IgD-negative memory B cell (primary cell): Measurements from ENCODE around the gene GTF2I. TPM values are rescaled to one million over a fixed set of nuclear protein-coding genes. Genes with fewer than 3 reads are reported as not detected.
"Not testable (repeated sequence)": the region's sequence is repeated elsewhere in the genome, so short reads cannot be mapped to it uniquely, and the experiment has no call there.

ENCODE experiments used
- H3K27ac Mint-ChIP-seq, 3 donors: one replicate each; pipeline ENCODE4 v1.8.0; 2020 to 2022; ENCODE audit warnings: mild to moderate bottlenecking in 3 of 3, mixed read lengths in 3 of 3, moderate library complexity in 1 of 3
- H3K27me3 Mint-ChIP-seq: one replicate; pipeline ENCODE4 v1.8.0; 2021; ENCODE audit warnings: mixed read lengths
- H3K36me3 Mint-ChIP-seq: one replicate; pipeline ENCODE4 v1.8.0; 2020; ENCODE audit warnings: mild to moderate bottlenecking, mixed read lengths
- H3K4me1 Mint-ChIP-seq, 3 donors: one replicate each; pipeline ENCODE4 v1.8.0; 2020 to 2022; ENCODE audit warnings: mixed read lengths in 3 of 3, mild to moderate bottlenecking in 1 of 3
- H3K4me3 Mint-ChIP-seq, 4 donors: one replicate each; pipeline ENCODE4 v1.8.0; 2020 to 2022; ENCODE audit warnings: mild to moderate bottlenecking in 4 of 4, mixed read lengths in 4 of 4, moderate library complexity in 3 of 4
- H3K9me3 Mint-ChIP-seq, 3 donors: one replicate each; pipeline ENCODE4 v1.8.0; 2020 to 2021; ENCODE audit warnings: mixed read lengths in 3 of 3, mild to moderate bottlenecking in 1 of 3
- polyA plus RNA-seq: library from polyadenylated mRNA; unstranded; fragments of 300-500 nt; fragmentation: Illumina TruSeq; gene quantifications from one replicate; pipeline ENCODE4 v1.2.3, GENCODE V29; 2021

Gene GTF2I
- 81.5 TPM for polyA plus RNA-seq

DNA sequence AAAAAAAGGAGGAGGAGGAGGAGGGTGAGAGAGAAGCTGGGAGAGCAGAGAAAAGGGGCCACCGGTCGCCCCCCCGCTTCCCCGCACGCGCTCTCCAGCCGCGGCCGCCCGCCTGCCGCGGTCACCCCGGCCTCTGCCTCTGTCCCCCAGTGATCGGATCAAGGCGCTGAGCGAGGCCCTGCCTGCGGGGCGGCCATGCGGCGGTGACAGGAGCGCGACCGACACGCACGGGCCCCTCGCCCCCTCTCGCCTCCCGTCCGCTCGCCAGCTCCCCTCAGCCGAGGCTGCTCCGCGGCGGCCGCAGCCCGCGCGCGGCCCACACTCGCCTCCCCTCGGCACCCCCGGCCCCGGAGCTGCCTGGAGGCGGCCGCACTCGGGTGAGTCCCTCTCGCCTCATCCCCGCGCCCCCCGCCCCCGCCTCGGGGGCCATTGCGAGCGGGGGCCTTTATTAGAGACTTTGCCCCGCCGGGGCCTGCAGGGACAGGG, at the start of gene GTF2I:
Gene GTF2I, plus strand, starts transcription at position 27 of the 486 bp plus-strand sequence. CDS start 31,411 bp downstream, outside the sequence.
- Mint-ChIP-seq H3K27ac (peak within 1 kb of the TSS; percentile 94 to 100 (median 96)), H3K9me3 (no peaks in the 10 kb centered on the region), H3K4me1 (peaks cover 32 to 43% (median 40%) of the 10 kb centered on the region in 3 donors), H3K4me3 (peak within 1 kb of the TSS; percentile 91 to 99 (median 98)), H3K27me3 (no peaks in the 10 kb centered on the region), H3K36me3 (peaks cover 2% of the 10 kb centered on the region)

DNA sequence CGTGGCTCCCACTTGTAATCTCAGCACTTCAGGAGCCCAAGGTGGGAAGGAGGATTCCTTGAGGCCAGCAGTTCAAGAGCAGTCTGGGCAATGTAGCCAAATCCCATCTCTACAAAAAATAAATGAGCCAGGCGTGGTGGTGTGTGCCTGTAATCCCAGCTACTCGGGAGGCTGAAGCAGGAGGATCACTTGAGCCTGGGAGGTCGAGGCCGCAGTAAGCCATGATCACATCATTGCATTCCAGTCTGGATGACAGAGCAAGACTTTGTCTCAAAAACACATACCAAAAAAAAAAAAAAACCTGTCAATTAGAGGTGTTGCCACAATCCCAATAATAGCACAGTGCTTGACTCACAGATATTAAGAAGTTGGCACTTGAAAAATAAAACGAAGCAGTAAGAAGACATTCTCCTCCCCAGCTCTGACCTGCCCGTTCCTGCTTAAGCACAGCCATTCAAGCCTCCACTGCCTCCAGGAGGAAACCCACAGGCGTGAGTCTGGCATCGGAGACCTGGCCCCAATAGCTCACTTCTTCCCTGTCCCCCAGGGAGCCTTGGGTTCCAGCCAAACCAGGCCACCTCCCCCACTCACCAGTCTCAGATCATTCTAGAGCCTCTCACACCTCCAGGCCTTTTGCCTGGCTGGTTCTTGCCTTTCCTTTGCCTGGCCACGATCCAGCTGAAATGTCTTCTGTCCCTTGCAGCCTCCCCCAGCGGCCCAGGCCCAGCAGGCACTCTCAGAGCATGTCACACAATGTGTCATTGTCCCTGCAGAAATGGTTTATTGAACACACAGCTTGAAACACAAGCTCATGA, 45.3 kb upstream of the GTF2I start:
- H3K27ac Mint-ChIP-seq, result peak overlapping the region in 1 of 3 donors; percentile 60
- peaks cover 9 to 11% (median 9%) of the 10 kb centered on the region in 3 donors for H3K4me1 Mint-ChIP-seq
- peaks cover 5% of the 10 kb centered on the region for H3K27me3 Mint-ChIP-seq
- H3K9me3 Mint-ChIP-seq, result no peaks in the 10 kb centered on the region
- H3K4me3 Mint-ChIP-seq, result peak overlapping the region in 1 of 4 donors; percentile 60
- no peaks in the 10 kb centered on the region for H3K36me3 Mint-ChIP-seq

DNA sequence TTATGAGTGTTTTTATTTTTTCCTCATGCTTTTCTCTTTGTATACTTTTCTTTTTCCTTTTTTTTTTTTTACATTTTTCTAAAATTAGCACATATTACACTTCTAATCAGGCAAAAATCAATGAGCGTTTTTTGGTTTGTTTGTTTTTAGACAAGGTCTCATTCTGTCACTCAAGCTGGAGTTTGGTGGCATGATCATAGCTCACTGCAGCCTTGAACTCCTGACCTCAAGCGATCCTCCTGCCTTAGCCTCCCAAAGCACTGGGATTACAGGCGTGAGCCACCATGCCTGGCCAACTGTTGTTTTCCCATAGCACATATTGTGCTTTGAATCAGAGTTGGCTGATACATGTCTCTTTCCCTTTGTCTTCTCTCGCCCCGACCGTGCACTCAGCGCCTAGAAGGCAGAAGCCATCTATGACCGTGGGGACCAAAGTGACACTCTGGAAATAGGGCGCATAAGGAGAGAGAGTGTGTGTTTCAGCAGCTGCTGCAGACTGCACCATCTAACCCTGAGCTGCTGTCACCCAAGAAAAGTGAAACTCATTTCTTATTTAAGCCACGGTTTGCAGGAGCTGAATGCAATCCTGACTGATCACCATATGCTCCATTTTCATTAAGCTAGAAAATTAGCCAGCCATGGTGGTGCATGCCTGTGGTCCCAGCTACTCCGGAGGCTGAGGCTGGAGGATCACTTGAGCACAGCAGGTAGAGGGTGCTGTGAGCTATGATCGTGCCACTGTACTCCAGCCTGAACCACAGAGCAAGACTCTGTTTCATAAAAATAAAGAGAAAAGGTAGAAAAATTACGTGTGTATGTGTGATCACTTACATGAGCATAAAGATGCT, 41.4 kb upstream of the GTF2I start:
- Mint-ChIP-seq H3K9me3 (no peaks in the 10 kb centered on the region), H3K4me3 (peak overlapping the region in 1 of 4 donors; percentile 67), H3K36me3 (no peaks in the 10 kb centered on the region), H3K4me1 (peaks cover 13 to 16% (median 16%) of the 10 kb centered on the region in 3 donors), H3K27ac (no peak overlapping the region), H3K27me3 (no peaks in the 10 kb centered on the region)

DNA sequence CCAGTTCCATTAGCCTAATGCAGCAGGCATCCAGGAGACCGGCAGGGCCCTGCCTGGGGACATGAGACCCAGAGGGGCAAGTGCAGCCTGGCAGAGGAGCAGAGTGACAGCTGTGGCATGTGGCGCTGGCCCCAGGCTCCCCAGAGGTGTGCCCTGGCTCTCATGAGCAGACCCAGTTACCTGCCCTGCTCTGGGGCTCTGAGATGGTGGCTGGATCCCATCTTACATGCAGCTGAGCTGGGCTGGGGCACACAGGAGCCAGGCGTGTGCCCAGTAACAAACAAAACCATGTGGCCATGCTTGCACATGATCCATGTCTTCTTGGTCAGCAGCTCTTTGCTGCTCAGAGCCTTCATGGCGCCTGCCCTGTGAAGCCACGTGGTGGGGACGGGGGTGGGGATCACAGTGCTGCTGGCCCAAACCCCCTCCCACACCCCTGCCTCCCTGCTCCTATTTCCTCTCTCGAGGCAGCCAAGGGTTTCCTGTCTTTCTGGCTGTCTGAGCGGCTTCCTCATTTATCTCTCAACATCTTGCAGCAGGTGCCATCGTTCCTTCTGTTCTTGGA, 40.3 kb upstream of the GTF2I start:
- no peaks in the 10 kb centered on the region for H3K27me3 Mint-ChIP-seq
- H3K9me3 Mint-ChIP-seq, result no peaks in the 10 kb centered on the region
- peak overlapping the region in 2 of 3 donors; percentile 8 to 74 for H3K27ac Mint-ChIP-seq
- no peaks in the 10 kb centered on the region for H3K36me3 Mint-ChIP-seq
- H3K4me1 Mint-ChIP-seq, result peaks cover 13 to 16% (median 16%) of the 10 kb centered on the region in 3 donors
- peak overlapping the region in 3 of 4 donors; percentile 42 to 84 (median 79) for H3K4me3 Mint-ChIP-seq

GRCh38 chr7:74619235-74619860, 38.2 kb upstream of the GTF2I start:
- H3K9me3 Mint-ChIP-seq, result no peaks in the 10 kb centered on the region
- H3K27ac Mint-ChIP-seq, result no peak overlapping the region
- H3K4me3 Mint-ChIP-seq, result no peak overlapping the region
- H3K4me1 Mint-ChIP-seq, result peaks cover 13 to 16% (median 15%) of the 10 kb centered on the region in 3 donors
- no peaks in the 10 kb centered on the region for H3K27me3 Mint-ChIP-seq
- H3K36me3 Mint-ChIP-seq, result no peaks in the 10 kb centered on the region

DNA sequence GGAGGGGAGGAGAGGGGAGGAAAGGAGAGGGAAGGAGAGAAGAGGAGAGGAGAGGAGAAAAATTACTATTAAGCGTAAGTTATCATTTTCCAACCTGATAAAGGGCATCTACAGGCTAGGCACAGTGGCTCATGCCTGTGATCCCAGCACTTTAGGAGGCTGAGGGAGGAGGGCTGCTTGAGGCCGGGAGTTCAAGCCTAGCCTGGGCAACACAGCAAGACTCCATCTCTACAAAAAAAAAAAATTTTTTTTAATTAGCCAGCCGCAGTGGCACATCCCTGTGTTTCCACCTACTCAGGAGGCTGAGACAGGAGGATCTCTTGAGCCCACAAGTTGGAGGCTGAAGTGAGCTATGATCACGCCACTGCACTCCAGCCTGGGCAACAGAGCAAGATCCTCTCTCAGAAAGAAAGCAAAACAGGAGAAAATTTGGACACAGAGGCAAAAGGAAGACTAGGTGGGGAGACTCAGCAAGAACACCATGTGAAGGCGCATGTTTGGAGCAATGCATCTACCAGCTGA, 35.2 kb upstream of the GTF2I start:
- Mint-ChIP-seq H3K27me3 (no peaks in the 10 kb centered on the region), H3K4me1 (peaks cover 5 to 10% (median 9%) of the 10 kb centered on the region in 3 donors), H3K9me3 (no peaks in the 10 kb centered on the region), H3K27ac (no peak overlapping the region), H3K36me3 (no peaks in the 10 kb centered on the region), H3K4me3 (peak overlapping the region in 1 of 4 donors; percentile 75)

DNA sequence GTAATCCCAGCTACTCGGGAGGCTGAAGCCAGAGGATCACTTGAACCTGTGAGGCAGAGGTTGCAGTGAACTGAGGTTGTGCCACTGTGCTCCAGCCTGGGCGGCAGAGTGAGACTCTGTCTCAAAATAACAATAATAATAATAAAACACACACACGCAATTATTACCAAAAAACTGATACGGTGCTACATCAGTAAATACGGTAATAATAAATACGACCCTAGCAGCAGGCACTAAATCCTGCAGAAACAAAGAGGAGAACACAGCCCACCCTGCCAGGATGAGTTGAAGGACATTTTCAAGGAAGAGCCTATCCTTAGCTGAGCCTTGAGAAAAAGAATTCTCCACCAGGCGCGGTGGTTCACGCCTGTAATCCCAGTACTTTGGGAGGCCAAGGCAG, 34.4 kb upstream of the GTF2I start:
- peaks cover 0 to 4% (median 3%) of the 10 kb centered on the region in 3 donors for H3K4me1 Mint-ChIP-seq
- H3K9me3 Mint-ChIP-seq, result no peaks in the 10 kb centered on the region
- H3K36me3 Mint-ChIP-seq, result no peaks in the 10 kb centered on the region
- no peak overlapping the region for H3K4me3 Mint-ChIP-seq
- no peak overlapping the region for H3K27ac Mint-ChIP-seq
- H3K27me3 Mint-ChIP-seq, result no peaks in the 10 kb centered on the region

- Mint-ChIP-seq H3K4me1 (peaks cover 0 to 4% (median 3%) of the 10 kb centered on the region in 3 donors), H3K27me3 (no peaks in the 10 kb centered on the region), H3K9me3 (no peaks in the 10 kb centered on the region), H3K36me3 (no peaks in the 10 kb centered on the region), H3K4me3 (no peak overlapping the region), H3K27ac (no peak overlapping the region)
Measured at GRCh38 chr7:74625446-74625845, 32.1 kb upstream of the GTF2I start.

- Mint-ChIP-seq H3K9me3 (no peaks in the 10 kb centered on the region), H3K27ac (no peak overlapping the region), H3K27me3 (no peaks in the 10 kb centered on the region), H3K4me1 (peaks cover 0 to 4% (median 3%) of the 10 kb centered on the region in 3 donors), H3K36me3 (no peaks in the 10 kb centered on the region), H3K4me3 (no peak overlapping the region)
Measured at GRCh38 chr7:74627661-74628411, 29.7 kb upstream of the GTF2I start.

GRCh38 chr7:74632505-74632904, 25.0 kb upstream of the GTF2I start:
- Mint-ChIP-seq H3K9me3 (no peaks in the 10 kb centered on the region), H3K4me1 (no peaks in the 10 kb centered on the region), H3K27ac (no peak overlapping the region), H3K36me3 (no peaks in the 10 kb centered on the region), H3K27me3 (no peaks in the 10 kb centered on the region), H3K4me3 (no peak overlapping the region)

GRCh38 chr7:74633451-74633921, 24.0 kb upstream of the GTF2I start:
- H3K4me1 Mint-ChIP-seq, result no peaks in the 10 kb centered on the region
- H3K27ac Mint-ChIP-seq, result no peak overlapping the region
- H3K9me3 Mint-ChIP-seq, result no peaks in the 10 kb centered on the region
- H3K36me3 Mint-ChIP-seq, result no peaks in the 10 kb centered on the region
- H3K4me3 Mint-ChIP-seq, result no peak overlapping the region
- no peaks in the 10 kb centered on the region for H3K27me3 Mint-ChIP-seq

- Mint-ChIP-seq H3K4me1 (peaks cover 0 to 3% (median 0%) of the 10 kb centered on the region in 3 donors), H3K36me3 (no peaks in the 10 kb centered on the region), H3K27me3 (no peaks in the 10 kb centered on the region), H3K9me3 (no peaks in the 10 kb centered on the region), H3K27ac (no peak overlapping the region), H3K4me3 (no peak overlapping the region)
Measured at GRCh38 chr7:74637745-74638144, 19.8 kb upstream of the GTF2I start.

DNA sequence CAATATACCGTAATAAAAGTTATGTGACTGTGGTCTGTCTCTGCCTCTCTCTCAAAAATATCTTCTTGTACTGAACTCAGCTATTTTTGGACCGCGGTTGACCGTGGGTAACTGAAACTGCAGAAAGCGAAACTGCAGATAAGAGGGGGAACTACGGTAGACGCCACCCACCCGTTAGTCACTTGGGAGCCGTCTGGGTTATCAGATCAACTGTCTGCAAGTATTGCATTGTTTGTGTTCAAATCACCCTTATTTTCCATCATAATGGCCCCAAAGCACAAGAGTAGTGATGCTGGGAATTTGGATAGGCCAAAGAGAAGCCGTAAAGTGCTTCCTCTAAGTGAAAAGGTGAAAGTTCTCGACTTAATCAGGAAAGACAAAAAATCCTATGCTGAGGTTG, 7.5 kb upstream of the GTF2I start:
- H3K36me3 Mint-ChIP-seq, H3K27me3 Mint-ChIP-seq, H3K9me3 Mint-ChIP-seq: not testable (repeated sequence)
- H3K4me1 Mint-ChIP-seq, result peaks cover 18 to 21% (median 18%) of the 10 kb centered on the region in 3 donors
- peak overlapping the region; percentile 82 to 91 (median 86) for H3K4me3 Mint-ChIP-seq
- peak overlapping the region; percentile 92 to 96 (median 93) for H3K27ac Mint-ChIP-seq
